Epidermal melanocyte (primary cell): Measurements from ENCODE around the gene ZCCHC14.
"Not testable (repeated sequence)": the region's sequence is repeated elsewhere in the genome, so short reads cannot be mapped to it uniquely, and the experiment has no call there.

Experiments
- DNase-seq: peaks from one replicate; pipeline ENCODE4 v3.0.0; 2011; ENCODE audit warnings: low spot score; ENCODE audit not compliant: insufficient read length

Gene ZCCHC14

DNA sequence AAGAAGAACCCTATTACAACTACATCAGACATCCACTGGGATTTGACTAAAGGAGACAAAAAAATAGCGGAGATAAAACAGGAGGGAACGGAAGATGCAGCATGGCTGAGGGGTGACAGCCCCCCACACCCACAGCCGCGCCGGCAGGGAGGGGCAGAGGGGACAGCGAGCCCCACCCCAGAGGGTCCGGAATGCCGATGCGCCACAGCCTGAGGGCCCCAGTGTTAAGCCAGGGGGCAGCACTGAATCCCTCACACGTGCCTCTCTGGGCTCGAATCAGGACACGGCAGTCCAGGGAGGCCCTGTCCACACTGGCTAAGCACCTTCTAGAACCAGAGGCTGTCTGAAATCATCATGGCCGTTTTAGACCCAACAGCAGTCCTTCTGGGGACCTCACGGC is 81.9 kb downstream of the ZCCHC14 start:
- DNase-seq, result no peak

DNA sequence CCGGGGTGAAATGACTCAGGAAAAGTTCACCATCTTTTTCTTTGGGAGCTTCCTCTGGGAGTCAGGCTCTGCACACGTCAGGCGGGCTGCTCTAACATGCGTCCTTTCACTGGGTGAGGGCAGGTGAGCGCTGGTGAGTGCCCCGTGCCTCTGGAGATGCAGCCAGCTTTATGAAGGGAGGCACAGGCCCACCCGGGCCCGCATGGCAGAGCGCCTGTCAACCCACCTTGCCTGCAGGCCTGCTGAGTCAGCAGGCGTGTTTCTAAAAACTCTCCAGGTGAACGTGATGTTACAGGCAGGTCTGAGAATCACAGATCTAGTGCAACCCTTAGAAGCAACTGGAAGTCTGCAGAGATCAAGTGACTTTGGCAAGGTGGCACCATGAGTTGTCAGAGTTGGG is 82.3 kb downstream of the ZCCHC14 start:
- DNase-seq, result no peak

DNA sequence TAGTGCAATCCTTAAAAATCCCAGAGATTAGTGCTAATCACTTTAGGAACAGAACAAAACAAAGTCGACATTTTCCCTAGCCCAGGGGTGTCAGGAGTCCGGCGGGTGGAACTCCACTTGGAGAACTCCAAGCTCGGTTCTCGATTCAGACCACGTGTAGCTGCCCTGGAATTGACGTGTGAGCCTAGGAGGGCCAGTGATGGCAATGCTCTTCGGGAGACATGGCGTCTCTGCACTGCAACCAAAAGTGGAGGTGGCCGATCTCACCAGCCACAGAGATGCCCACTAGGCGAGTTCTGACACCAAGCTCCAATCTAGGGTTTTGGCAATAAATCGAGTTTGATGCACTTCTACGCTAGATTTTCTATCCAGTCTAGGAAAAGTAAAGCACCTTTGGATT is 83.0 kb downstream of the ZCCHC14 start:
- no peak for DNase-seq

DNA sequence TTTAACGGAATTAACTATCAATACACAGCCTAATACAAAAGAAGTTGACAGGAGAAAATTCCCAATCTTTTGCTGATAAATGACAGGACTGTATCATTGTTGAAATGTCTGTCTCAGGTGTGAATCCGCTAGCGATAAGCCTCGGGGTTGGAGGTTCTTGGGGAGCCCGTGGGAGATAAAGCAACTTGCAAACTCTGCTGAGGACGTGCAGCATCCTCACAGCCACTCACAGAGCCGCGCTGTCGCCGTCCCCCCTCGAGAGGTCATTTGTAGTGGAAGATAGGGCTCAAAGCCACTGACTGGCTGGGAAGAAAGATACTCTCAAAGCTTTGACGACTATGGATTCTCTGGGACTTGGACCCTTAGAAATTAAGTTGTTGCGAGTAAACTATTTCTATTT is 83.7 kb downstream of the ZCCHC14 start:
- DNase-seq, result no peak

DNA sequence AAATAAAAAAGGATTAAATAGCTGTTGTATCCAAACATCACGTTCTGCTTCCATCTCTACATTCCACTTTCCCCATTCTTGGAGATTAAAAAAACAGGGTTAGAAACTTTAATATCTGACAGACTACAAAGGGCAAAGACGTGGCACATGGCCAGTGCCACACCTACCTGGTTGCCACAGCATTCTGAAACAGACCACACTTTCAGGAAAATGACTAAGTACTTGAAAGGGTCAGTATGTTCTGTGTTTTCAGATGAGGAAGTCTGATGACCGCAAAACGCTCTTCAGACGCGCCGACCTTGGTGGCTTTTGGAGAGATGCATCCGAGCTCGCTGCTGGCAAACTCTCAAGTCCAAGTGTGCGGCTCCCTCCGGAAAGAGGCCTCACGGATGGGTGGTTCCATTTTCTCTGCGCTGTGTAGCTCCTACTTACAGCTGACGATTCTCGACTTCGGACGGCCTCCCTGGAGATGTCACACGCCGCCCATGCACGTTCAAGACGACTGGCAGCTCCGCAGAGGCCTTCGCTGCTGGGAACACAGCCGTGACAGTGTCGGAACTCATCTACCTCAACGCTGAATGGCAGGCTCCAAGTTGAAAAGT is 85.2 kb downstream of the ZCCHC14 start:
- no peak for DNase-seq

DNA sequence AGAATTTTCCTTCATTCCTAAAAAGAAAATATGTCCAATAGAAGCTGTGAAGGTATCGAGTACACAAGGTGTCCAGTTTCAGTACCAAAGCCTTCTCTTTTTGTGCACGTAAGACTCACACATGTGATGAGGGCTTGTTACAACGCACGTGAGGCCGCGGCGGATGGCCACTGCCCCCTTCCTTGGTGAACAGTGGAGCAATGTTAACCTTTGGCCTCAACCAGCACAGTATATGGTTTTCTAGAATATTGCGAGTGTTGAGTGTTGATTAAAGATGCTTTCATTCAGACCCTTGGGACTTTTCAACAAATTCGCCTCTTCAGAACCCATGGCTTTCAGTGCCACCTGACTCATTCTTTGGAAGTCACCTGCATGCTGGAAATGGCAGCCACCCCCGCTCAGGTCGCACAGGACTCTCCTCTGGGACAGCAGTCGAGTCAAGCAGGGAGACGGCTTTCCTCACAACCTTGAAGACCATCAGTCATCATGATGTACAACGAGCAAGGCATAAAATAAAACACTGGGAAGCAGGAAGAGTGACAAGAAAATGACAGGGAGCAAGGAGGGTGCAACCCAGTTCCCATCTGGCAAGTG is 86.2 kb downstream of the ZCCHC14 start:
- DNase-seq, result no peak

DNA sequence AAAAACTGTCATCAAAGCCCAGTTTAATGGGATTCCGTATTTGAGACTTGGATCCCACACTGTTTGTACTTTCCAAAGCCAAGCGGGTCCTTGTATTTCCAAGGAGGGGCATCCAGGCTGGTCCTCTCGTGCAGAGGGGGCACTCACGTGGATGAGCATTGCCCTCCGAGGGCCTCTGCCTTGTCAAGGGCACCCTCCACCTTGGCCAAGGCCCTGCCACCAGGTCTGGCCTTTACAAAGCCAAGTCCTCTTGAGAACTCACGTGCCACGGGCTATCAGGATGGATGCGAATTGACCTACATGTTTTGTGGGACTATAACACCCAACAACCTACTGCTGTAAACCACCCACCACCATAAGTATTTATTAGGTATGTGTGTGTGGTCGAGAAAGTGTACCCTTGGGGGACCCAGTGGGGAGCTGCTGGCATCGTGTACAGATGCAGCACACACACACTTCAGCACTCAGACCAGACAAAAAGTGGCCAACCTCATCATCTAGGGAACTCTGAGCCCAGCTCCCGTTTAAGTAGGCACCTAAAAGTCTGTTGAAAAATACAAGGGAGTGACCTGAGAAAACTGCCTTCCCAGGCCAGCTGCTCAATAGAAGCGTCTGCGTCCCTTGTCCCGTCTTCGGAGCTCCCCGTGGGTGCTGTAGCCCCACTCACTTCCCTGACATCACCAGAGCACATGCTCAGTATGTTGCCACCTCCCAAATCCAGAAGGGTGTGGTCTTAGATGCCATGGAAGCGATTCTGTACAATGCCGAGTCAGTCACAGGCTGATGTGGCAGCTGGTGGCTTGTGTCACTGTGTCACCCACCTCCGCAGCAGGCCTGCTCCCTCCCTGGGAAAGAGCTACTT is 87.8 kb downstream of the ZCCHC14 start:
- DNase-seq, result no peak

DNA sequence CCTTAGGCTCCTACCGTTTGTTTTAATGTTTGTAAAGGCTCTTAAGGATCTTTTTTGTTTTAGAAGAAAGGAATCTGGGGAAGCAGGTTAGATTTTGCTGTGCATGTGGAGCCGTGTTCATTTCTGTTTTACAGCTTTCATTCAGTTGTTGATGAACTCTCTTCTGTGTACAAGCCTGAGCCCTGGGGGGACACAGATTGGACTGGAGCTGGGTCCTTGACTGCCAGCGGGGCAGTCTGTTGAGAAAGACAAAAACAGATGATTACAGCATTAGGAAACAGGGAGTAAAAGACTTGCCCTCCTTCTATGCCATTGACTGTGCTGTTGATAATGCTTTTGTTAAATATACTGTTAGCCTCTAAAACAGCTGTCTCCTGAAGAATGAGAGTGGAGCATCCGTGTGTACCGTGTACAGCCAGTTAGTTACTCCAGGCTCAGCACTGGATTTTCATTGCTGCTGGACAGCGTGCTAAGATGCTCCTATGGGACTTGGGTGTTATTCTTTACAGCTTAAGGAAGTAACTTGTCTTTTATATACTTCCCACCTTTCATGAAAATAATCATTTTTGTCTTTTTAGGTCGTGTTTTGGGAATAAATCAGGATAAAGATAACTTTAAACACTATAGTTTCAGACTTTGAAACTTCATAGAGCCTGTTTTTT is 97.5 kb downstream of the ZCCHC14 start:
- no peak for DNase-seq

DNA sequence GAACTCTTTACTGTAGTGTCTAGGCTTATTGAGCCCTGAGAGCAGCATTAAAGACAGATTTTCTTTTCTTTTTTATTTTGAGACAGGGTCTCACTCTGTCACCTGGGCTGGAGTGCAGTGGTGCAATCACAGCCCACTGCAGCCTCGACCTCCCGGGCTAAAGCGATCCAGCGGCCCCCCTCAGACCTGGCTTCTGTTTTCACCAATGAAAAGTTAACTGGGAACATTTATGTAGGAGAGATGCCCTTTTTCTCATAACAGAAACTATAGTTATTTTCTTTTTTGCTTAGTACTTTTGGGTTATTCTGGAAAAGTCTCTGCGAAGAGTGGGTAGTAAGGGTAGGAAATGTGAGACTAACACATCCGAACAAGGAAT is 99.2 kb downstream of the ZCCHC14 start:
- DNase-seq, result no peak

DNA sequence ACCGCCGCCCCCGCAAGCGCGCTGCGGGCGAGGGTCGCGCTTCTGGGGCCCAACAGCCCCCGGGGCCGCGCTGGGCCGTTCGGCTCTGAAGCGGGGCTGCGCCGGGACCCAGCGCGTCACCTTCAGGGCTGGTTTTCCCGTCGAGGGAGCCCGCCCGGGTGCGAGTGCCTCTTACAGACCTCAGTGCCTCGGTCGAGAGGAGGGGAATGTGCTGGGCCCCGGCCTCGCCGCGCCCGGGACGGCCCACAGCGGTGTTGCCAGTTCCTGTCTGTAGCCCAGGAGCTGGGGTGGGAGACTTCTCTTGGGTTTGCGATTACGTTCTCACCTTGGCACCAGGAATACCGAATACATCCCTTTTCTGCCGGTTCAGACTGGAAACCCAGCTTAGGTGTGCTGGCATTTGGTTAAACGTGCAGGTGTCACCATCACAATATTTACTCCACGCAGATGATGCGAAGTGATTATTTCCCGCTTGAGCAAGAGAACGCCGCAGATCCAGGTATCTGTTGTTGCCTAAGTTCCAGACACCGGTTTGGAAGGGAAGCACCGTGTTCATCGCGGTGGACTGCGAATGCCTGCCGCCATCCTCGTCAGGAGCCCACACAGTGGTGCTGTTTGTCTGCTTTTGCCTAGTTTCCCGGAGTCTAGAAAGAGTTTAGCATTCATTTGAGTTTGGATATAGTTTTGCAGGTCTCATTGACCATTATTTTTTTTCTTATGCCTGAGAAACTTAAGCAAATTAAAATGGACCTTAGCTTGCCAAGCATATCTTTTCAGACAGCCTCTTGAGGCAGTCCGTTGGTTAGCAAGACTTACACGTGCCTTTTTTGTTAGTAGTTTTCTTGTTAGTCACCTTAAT is 99.8 kb downstream of the ZCCHC14 start:
- no peak for DNase-seq

DNA sequence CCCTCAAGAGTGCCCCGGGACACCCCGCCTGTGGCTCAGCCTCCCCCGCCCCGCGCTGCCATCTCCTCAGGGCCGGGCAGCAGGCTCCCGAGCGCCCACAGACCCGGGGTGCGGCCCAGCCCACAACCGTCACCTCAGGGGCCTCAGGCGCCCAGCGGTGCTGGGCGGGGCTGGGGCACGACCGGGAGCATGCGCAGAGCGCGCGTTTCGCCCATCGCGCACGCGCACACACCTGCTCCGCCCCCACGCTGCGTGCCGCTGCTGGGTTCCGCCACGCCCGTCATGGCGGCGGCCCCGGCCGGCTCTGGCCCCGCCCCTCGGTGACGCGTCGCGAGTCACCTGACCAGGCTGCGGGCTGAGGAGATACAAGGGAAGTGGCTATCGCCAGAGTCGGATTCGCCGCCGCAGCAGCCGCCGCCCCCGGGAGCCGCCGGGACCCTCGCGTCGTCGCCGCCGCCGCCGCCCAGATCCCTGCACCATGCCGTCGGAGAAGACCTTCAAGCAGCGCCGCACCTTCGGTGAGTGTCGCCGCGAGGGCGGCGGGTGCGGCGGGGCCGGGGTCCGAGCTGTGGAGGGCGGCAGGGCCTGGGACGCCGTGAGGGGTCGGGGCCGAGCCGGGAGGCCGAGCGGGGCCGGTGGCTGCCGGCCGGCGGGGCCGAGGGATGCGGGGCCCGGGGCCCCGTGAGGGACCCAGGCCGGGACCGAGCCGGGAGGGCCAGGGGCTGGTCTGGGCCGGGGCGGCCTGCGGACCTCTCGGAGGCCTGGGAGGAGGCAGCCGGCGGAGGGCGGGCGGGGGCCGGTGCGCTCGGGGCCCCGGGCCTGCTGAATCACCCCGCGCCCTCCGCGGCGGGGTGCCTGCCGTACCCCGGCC is 100.6 kb downstream of the ZCCHC14 start, which contains the start of gene MAP1LC3B:
Gene MAP1LC3B (plus strand): TSS at position 387 of the 871 bp plus-strand sequence. CDS start 92 bp downstream, at position 479.
- DNase-seq, result peak; percentile 97

DNA sequence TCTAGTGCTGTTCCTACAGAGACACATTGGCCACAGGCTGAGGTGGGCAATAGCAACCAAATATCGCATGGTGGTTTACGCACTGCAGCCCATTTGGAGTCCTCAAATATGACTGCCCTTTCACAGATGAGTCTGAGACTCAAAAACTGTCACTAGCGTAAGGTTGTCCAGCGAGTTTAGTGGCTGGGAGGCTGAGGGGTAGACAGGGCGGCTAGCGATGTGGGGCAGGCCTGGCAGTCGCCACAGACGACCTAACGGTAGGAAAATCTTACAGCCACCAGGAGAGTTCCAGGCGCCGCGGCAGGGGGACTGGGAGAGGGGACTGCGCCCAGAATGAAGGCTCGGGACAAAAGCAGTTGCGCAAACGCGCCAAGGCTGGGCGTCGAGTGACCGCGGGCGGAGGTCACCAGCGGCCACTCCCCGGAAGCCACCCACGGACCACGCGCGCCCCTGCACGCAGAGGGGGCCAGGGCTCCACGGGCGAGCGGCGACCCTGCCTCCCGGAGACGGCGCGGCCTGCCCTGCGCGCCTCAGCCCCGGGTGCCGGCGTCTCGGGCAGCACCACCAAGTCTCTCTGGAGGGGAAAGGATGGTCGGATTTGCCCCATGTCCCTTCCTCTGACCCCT is 101.4 kb downstream of the ZCCHC14 start:
- DNase-seq, result no peak

DNA sequence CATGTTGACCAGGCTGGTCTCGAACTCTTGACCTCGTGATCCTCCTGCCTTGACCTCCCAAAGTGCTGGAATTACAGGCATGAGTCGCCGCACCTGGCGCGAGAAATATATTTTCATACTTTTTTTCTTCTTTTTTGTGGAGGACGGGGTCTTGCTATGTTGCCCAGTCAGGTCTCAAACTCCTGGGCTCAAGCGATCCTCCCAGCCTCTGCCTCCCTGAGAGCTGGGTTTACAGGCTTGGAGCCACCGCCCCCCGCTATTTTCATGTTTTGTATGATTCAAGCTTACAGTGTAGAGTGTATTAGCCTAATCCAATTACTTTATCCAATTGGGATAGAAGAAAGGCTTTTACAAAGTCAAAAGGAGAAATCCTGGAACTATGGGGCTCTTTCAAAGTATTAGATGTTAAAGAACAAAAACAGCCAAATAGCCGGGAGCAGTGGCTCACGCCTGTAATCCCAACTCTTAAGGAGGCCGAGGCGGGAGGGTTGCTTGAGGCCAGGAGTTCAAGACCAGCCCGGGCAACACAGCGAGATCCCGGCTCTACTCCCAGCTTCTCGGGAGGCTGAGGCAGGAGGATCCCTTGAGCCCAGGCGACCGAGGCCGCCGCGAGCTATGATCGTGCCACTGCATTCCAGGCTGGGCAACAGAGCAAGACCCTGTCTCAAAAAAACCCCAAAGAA is 102.0 kb downstream of the ZCCHC14 start:
- no peak for DNase-seq

DNA sequence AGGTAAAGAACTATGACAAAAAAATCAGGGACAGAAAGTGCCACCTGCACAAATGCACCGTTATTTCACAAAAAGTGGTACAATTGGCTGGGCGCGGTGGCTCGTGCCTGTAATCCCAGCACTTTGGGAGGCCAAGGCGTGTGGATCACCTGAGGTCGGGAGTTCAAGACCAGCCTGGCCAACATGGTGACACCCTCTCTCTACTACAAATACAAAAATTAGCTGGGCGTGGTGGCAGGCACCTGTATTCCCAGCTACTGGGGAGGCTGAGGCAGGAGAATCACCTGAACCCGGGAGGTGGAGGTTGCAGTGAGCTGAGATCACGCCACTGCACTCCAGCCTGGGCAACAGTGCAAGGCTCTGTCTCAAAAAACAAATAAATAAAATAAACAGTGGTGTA is 102.9 kb downstream of the ZCCHC14 start:
- DNase-seq, result not testable (repeated sequence)

DNA sequence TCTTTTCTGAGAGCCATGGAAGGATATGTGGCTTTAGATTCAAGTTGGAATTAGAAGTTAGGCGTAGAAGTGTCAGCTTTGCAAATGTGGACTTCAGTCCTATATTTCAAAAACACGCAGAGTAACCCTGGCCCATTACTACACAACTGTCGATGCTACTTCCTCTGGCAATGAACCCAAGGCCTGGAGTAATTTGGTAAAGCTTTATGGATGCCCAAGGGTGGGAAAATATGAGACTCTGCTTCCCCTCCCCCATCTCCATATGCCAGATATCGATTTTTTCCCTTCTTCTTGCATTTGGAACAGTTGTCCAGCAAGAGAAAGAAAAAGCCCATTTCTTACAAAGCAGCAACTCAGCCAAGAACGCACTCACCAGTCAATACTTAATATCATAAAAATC is 103.6 kb downstream of the ZCCHC14 start:
- DNase-seq, result no peak

DNA sequence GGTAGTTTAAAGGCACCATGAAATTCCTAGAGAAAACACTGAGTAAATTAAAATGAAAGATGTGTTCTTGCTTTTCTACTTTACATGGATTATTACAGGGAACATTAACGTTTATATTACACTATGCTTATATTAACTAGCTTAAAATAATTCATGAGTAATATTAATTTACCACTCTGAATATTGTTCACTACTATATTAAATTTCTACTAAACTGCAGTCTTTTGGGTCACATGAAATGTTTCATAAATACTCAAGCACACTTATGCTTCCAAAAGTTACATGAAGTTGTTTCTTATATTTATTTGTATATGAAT is 104.0 kb downstream of the ZCCHC14 start:
- no peak for DNase-seq

DNA sequence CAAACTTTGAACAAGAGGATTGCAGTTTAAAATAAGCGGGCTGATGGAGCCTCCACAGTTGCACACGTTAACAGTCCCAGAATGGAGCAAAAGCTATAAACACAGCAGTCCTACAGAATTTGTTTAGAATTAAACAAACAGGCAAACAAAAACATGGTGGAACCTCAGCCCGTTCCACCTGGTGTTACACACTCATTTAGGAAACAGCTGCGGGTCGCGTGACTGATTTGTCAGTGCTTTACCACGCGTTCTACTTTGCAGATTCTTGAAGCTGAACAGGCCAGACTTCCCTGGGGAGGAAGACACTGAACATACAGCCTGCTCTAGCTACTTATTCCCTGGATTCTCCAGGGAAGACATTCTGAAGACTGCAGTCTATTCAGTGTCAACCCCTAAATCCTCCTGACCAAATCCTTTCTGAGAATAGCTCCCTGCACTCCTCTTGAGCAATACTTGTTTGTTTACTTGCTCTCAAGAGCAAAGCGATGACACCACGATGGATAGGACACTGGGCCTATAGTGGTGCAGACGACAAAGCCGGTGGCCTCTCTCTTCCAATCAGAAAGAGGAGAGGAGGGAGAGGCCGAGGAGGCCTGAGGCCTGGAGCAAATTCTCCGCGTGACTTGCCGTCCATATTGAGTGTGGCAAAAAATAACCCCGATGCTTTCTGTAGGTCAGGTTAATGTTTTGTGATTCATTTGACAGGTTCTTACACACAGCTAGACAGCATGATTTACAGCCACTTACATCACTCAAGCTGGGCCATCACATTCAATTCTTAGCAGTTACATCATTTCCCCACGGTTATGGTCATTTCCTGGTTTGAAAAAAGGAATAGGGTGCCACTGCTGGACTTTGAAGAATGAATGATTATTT is 104.6 kb downstream of the ZCCHC14 start:
- DNase-seq, result peak; percentile 96

DNA sequence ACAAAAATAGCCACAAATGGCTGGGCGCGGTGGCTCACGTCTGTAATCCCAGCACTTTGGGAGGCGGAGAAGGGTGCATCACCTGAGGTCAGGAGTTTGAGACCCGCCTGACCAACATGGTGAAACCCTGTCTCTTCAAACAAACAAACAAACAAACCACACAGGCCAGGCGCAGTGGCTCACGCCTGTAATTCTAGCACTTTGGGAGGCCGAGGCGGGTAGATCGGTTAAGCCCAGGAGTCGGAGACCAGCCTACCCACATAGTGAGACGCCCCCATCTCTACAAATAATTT is 108.0 kb downstream of the ZCCHC14 start:
- DNase-seq, result not testable (repeated sequence)
